Measurements from ENCODE around the gene CROCC.
"Not testable (repeated sequence)": the region's sequence is repeated elsewhere in the genome, so short reads cannot be mapped to it uniquely, and the experiment has no call there.

- not testable (repeated sequence) for TF ChIP-seq REST (IDR thresholded peaks at IDR 0.05; ENCODE audit: unreplicated experiment); CTCF (conservative IDR thresholded peaks at IDR 0.05; ENCODE audit: low read depth in 2 of 2); EZH2phosphoT487 (IDR thresholded peaks at IDR 0.05; ENCODE audit: unreplicated experiment); EZH2 (IDR thresholded peaks at IDR 0.05; ENCODE audit: low read depth, unreplicated experiment); ZNF331 (CRISPR knock-in tag; IDR thresholded peaks at IDR 0.05; ENCODE audit: low read depth); JUNB (IDR thresholded peaks at IDR 0.05; ENCODE audit: unreplicated experiment); STAT1 (IDR thresholded peaks at IDR 0.05; ENCODE audit: unreplicated experiment); CREB1 (CRISPR knock-in tag; IDR thresholded peaks at IDR 0.05; ENCODE audit: low read depth)
- TF ChIP-seq POLR2AphosphoS5 (IDR thresholded peaks at IDR 0.05; ENCODE audit: low read depth), result peak; percentile 97
Observed at GRCh38 chr1:16895598-16896315, 26.0 kb upstream of the CROCC start, which contains the start of gene RNU1-2.
